ENCODE results near the gene MESP2. TPM values are rescaled to one million over a fixed set of nuclear protein-coding genes. Genes with fewer than 3 reads are reported as not detected.
A peak's percentile ranks its signal among the peaks of the same experiment; 100 is the strongest.

The MESP2 gene
- total and polyA plus RNA-seq, 2 donors from 2014 or later = 0.24 to 0.47 TPM

DNA sequence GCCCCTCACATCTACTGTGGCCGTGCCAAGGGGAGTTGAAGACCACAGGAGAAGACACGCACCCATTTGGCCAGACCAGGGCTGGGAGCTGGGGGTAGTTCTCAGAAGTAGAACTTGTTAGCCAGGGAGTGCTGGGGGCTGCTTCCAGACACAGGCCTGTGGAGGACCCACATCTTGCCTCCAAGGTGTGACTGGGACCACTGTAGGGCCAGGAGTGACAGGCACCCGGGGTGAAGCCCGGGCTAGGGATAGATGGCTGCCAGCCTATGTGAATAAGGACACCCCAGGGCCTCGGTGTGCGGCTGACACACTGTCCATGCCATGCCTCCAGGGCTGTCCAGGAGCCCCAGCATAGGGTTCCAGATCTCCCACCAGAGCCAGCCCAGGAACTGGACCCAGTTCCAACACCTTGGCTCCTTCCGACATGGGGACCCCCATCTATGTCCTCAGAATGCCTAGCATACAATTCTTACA lies 36.8 kb downstream of the MESP2 start:
- DNase-seq (no peak), FAIRE-seq (no peak)
- TF ChIP-seq, protein P1, sequence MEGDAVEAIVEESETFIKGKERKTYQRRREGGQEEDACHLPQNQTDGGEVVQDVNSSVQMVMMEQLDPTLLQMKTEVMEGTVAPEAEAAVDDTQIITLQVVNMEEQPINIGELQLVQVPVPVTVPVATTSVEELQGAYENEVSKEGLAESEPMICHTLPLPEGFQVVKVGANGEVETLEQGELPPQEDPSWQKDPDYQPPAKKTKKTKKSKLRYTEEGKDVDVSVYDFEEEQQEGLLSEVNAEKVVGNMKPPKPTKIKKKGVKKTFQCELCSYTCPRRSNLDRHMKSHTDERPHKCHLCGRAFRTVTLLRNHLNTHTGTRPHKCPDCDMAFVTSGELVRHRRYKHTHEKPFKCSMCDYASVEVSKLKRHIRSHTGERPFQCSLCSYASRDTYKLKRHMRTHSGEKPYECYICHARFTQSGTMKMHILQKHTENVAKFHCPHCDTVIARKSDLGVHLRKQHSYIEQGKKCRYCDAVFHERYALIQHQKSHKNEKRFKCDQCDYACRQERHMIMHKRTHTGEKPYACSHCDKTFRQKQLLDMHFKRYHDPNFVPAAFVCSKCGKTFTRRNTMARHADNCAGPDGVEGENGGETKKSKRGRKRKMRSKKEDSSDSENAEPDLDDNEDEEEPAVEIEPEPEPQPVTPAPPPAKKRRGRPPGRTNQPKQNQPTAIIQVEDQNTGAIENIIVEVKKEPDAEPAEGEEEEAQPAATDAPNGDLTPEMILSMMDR (IDR thresholded peaks at IDR 0.05; ENCODE audit: borderline replicate concordance, extremely low read depth, insufficient read depth) = no peak
- peaks cover 2% of the 10 kb centered on the region for H3K27me3 ChIP-seq (ENCODE audit: control insufficient read depth, insufficient read depth, low read length)
- no peaks in the 10 kb centered on the region for H3K9me3 ChIP-seq (ENCODE audit: control insufficient read depth in 2 of 3, insufficient read depth in 1 of 3, low read length in 3 of 3)
- no peaks in the 10 kb centered on the region for H3K36me3 ChIP-seq (ENCODE audit: control insufficient read depth in 2 of 3, insufficient read depth in 3 of 3, low read length in 3 of 3)
- H3K4me1 ChIP-seq (ENCODE audit: control insufficient read depth in 2 of 3, insufficient read depth in 2 of 3, low read depth in 1 of 3, low read length in 3 of 3) = peaks cover 0 to 25% (median 12%) of the 10 kb centered on the region in 3 donors
- intact Hi-C loops (cut with DNase I) = no loop called here
- H3K4me3 ChIP-seq (ENCODE audit: low read length in 3 of 3) = peak overlapping the region in 2 of 3 donors; percentile 37 to 73
- H3K27ac ChIP-seq (ENCODE audit: low read depth in 2 of 2, low read length in 2 of 2) = peak overlapping the region; percentile 48 to 71
- peak overlapping the region in 1 of 3 donors; percentile 65 for H3K9ac ChIP-seq (ENCODE audit: low read length in 3 of 3)

DNA sequence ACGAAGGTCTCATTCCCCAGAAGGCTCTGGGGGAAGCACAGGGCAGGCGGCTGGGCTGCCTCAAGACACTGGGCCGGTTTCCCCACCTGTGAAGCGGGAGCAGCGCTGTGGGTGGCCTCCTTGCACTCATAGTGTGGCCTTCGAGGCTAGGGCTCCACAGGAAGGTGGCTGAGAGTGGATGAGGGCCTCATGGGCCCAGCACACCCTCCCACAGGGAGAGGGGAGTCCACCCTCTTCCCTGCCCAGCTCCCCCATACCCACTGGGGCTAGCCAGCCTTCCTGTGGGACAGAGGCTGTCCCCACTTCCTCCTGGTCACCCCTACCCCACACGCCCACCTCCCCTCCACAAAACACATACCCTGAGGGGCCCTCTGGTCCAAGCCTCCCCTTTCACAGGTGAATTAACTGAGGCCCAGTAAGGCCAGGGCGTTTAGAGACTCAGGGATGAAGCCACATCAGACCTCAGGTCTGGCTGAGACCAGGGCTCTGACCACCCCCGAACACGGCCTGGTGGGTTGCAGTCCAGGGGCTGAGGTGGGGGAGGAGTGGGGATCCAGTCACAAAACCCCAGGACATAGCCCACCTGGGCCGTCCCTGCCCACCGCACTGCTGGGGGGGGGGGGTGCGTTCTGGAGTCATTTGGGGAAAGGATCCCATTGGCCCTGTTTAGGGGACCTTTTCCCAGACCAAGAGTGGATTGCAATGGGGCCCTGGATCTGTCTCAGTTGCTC lies 37.4 kb downstream of the MESP2 start:
- H3K27ac ChIP-seq (ENCODE audit: low read depth in 2 of 2, low read length in 2 of 2) = peak overlapping the region; percentile 48 to 71
- DNase-seq = no peak
- intact Hi-C loops (cut with DNase I) = no loop called here
- TF ChIP-seq, protein P1 (IDR thresholded peaks at IDR 0.05; ENCODE audit: borderline replicate concordance, extremely low read depth, insufficient read depth) = no peak
- H3K27me3 ChIP-seq (ENCODE audit: control insufficient read depth, insufficient read depth, low read length) = peaks cover 2% of the 10 kb centered on the region
- peak overlapping the region in 1 of 3 donors; percentile 65 for H3K9ac ChIP-seq (ENCODE audit: low read length in 3 of 3)
- H3K4me1 ChIP-seq (ENCODE audit: control insufficient read depth in 2 of 3, insufficient read depth in 2 of 3, low read depth in 1 of 3, low read length in 3 of 3) = peaks cover 0 to 19% (median 5%) of the 10 kb centered on the region in 3 donors
- H3K4me3 ChIP-seq (ENCODE audit: low read length in 3 of 3) = peak overlapping the region in 2 of 3 donors; percentile 37 to 73
- no peaks in the 10 kb centered on the region for H3K9me3 ChIP-seq (ENCODE audit: control insufficient read depth in 2 of 3, insufficient read depth in 1 of 3, low read length in 3 of 3)
- FAIRE-seq = no peak
- H3K36me3 ChIP-seq (ENCODE audit: control insufficient read depth in 2 of 3, insufficient read depth in 3 of 3, low read length in 3 of 3) = no peaks in the 10 kb centered on the region

DNA sequence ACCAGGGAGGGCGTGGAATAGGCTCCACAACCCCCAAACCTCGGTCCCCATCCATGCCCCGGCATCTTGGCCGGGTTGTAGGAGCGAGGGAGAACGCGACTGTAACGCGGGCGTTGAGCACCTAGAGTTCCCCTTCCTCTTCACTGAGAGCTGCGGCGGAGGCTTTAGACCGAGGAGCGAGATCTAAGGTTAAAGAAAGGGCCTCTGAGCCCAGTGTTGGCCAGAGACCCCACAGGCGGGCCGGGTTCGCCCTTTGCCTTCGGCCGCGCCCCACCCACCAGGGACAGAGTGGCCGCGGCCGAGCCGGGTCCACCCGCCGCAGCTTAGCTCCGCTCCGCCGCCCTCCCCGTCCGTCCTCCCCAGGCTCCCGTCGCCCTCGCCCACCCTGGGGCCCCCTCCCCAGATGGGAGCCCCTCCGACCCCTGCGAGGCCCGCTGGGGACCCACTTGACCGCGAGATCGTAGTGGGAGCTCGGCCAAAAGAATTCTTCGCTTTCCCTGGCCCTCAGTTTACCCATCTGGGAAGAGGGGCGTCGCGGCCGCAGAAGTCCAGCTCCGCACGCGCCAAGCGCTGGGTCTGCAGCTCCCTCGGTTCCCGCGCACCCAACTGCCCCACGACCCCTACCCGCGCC lies 38.1 kb downstream of the MESP2 start:
- FAIRE-seq = no peak

More for the DNA sequence above, 38.1 kb downstream of the MESP2 start:
- peaks cover 0 to 12% (median 0%) of the 10 kb centered on the region in 3 donors for H3K4me1 ChIP-seq (ENCODE audit: control insufficient read depth in 2 of 3, insufficient read depth in 2 of 3, low read depth in 1 of 3, low read length in 3 of 3)
- intact Hi-C loops (cut with DNase I) = no loop called here
- peak overlapping the region; percentile 54 to 71 for H3K27ac ChIP-seq (ENCODE audit: low read depth in 2 of 2, low read length in 2 of 2)
- no peaks in the 10 kb centered on the region for H3K9me3 ChIP-seq (ENCODE audit: control insufficient read depth in 2 of 3, insufficient read depth in 1 of 3, low read length in 3 of 3)
- TF ChIP-seq, protein P1 (IDR thresholded peaks at IDR 0.05; ENCODE audit: borderline replicate concordance, extremely low read depth, insufficient read depth) = no peak
- peaks cover 2% of the 10 kb centered on the region for H3K27me3 ChIP-seq (ENCODE audit: control insufficient read depth, insufficient read depth, low read length)
- peak in 1 of 5 donors; percentile 63 for DNase-seq
- peak overlapping the region; percentile 20 to 73 (median 37) for H3K4me3 ChIP-seq (ENCODE audit: low read length in 3 of 3)
- H3K9ac ChIP-seq (ENCODE audit: low read length in 3 of 3) = peak overlapping the region in 1 of 3 donors; percentile 65
- H3K36me3 ChIP-seq (ENCODE audit: control insufficient read depth in 2 of 3, insufficient read depth in 3 of 3, low read length in 3 of 3) = no peaks in the 10 kb centered on the region
